Neural progenitor cell (in vitro differentiated cells): Measurements from ENCODE around the gene APEH. TPM values are rescaled to one million over a fixed set of nuclear protein-coding genes. Genes with fewer than 3 reads are reported as not detected.
A peak's percentile ranks its signal among the peaks of the same experiment; 100 is the strongest.

Experiments
- DNase-seq: peaks from one replicate; pipeline ENCODE4 v3.0.0-alpha.2; 2016; ENCODE audit warnings: low spot score
- H2AFZ ChIP-seq: fragments of 200-600 bp; sonication (generic); replicated peaks from 2 replicates; pipeline ENCODE4 v1.6.1; 2016; ENCODE audit warnings: antibody characterized with exemption
- H3F3A ChIP-seq: fragments of 200-600 bp; sonication (generic); 2 replicates; pipeline ENCODE4 v1.6.1; 2016; ENCODE audit warnings: antibody characterized with exemption, low read depth
- H3K27ac ChIP-seq: fragments of 200-600 bp; sonication (generic); 2 replicates; pipeline ENCODE4 v1.5.1; 2016; ENCODE audit warnings: mild to moderate bottlenecking
- H3K27me3 ChIP-seq: fragments of 200-600 bp; sonication (generic); 2 replicates; pipeline ENCODE4 v1.6.1; 2016; ENCODE audit warnings: mild to moderate bottlenecking, moderate library complexity
- H3K36me3 ChIP-seq: fragments of 200-600 bp; sonication (generic); 2 replicates; pipeline ENCODE4 v1.5.1; 2016
- H3K4me1 ChIP-seq: fragments of 200-600 bp; sonication (generic); 2 replicates; pipeline ENCODE4 v1.6.1; 2016; ENCODE audit warnings: mixed run types
- H3K4me2 ChIP-seq: fragments of 200-600 bp; sonication (generic); 2 replicates; pipeline ENCODE4 v1.6.1; 2016
- H3K4me3 ChIP-seq: fragments of 200-600 bp; sonication (generic); 2 replicates; pipeline ENCODE4 v1.5.1; 2016
- H3K79me2 ChIP-seq: fragments of 200-600 bp; sonication (generic); 2 replicates; pipeline ENCODE4 v1.6.1; 2016; ENCODE audit warnings: low read depth
- H3K9ac ChIP-seq: fragments of 200-600 bp; sonication (generic); 2 replicates; pipeline ENCODE4 v1.6.1; 2016
- H3K9me3 ChIP-seq: fragments of 200-600 bp; sonication (generic); 2 replicates; pipeline ENCODE4 v1.5.1; 2016; ENCODE audit warnings: low read depth
- H4K20me1 ChIP-seq: fragments of 200-600 bp; sonication (generic); 2 replicates; pipeline ENCODE4 v1.6.1; 2016; ENCODE audit warnings: low read depth
- H3K27ac Mint-ChIP-seq: 3 replicates; pipeline ENCODE4 v1.8.0; 2021; ENCODE audit warnings: mixed read lengths
- H3K27me3 Mint-ChIP-seq: 2 replicates; pipeline ENCODE4 v1.8.0; 2022; ENCODE audit warnings: low read depth, mild to moderate bottlenecking, inconsistent platforms, moderate library complexity, mixed read lengths; ENCODE audit not compliant: insufficient read depth
- H3K36me3 Mint-ChIP-seq: 3 replicates; pipeline ENCODE4 v1.8.0; 2021; ENCODE audit warnings: mixed read lengths
- H3K4me1 Mint-ChIP-seq: 3 replicates; pipeline ENCODE4 v1.8.0; 2021; ENCODE audit warnings: mixed read lengths
- H3K4me3 Mint-ChIP-seq: 3 replicates; pipeline ENCODE4 v1.8.0; 2021; ENCODE audit warnings: mild to moderate bottlenecking, moderate library complexity, mixed read lengths
- H3K9me3 Mint-ChIP-seq: 3 replicates; pipeline ENCODE4 v1.8.0; 2020; ENCODE audit warnings: mixed read lengths
- CTCF ChIP-seq: fragments of 200-600 bp; sonication (generic); IDR thresholded peaks from 2 replicates; pipeline ENCODE4 v1.5.1; 2017; ENCODE audit warnings: antibody characterized with exemption, mild to moderate bottlenecking
- EZH2 ChIP-seq: fragments of 200-600 bp; sonication (generic); IDR thresholded peaks from 2 replicates; pipeline ENCODE4 v1.6.1; 2017; ENCODE audit warnings: antibody characterized with exemption, mild to moderate bottlenecking, moderate library complexity
- EZH2phosphoT487 ChIP-seq: fragments of 200-600 bp; sonication (generic); IDR thresholded peaks from 2 replicates; pipeline ENCODE4 v1.6.1; 2017; ENCODE audit warnings: antibody characterized with exemption
- total RNA-seq: library from RNA; depleted of rRNA; stranded (reverse); fragments of >200 nt; gene quantifications from 2 replicates; pipeline ENCODE4 v1.2.3, GENCODE V29; 2015; ENCODE audit warnings: low replicate concordance

The APEH gene
- total RNA-seq, 1 donor from 2014 or later: 132 TPM

GRCh38 chr3:49722896-49723295, 48.7 kb downstream of the APEH start:
- Histone ChIP-seq H3K4me1 (peaks cover 8% of the 10 kb centered on the region), H4K20me1 (no peaks in the 10 kb centered on the region), H3K4me3 (peak overlapping the region; percentile 80), H3K9me3 (no peaks in the 10 kb centered on the region), H3K4me2 (peak overlapping the region; percentile 81), H3K9ac (peak overlapping the region; percentile 92), H3K79me2 (peaks cover 12% of the 10 kb centered on the region), H3F3A (peaks cover 50% of the 10 kb centered on the region), H3K27me3 (peaks cover 8% of the 10 kb centered on the region), H2AFZ (no peak overlapping the region), H3K36me3 (no peaks in the 10 kb centered on the region), H3K27ac (no peak overlapping the region)
- H3K9me3 Mint-ChIP-seq: no peaks in the 10 kb centered on the region
- H3K4me1 Mint-ChIP-seq: peaks cover 25% of the 10 kb centered on the region
- H3K27me3 Mint-ChIP-seq: peaks cover 9% of the 10 kb centered on the region
- peaks cover 11% of the 10 kb centered on the region for H3K36me3 Mint-ChIP-seq
- peak overlapping the region; percentile 94 for H3K4me3 Mint-ChIP-seq
- H3K27ac Mint-ChIP-seq: peak overlapping the region; percentile 57
- DNase-seq: no peak
- TF ChIP-seq EZH2phosphoT487 (no peak), CTCF (no peak), EZH2 (no peak)

GRCh38 chr3:49723296-49723627, 49.1 kb downstream of the APEH start:
- Mint-ChIP-seq H3K4me1 (peaks cover 25% of the 10 kb centered on the region), H3K4me3 (peak overlapping the region; percentile 94), H3K9me3 (no peaks in the 10 kb centered on the region), H3K27ac (peak overlapping the region; percentile 87), H3K36me3 (peaks cover 13% of the 10 kb centered on the region), H3K27me3 (peaks cover 9% of the 10 kb centered on the region)
- H2AFZ ChIP-seq: no peak overlapping the region
- H3K9me3 ChIP-seq: no peaks in the 10 kb centered on the region
- peaks cover 8% of the 10 kb centered on the region for H3K4me1 ChIP-seq
- peaks cover 6% of the 10 kb centered on the region for H3K27me3 ChIP-seq
- H3K79me2 ChIP-seq: peaks cover 12% of the 10 kb centered on the region
- H3F3A ChIP-seq: peaks cover 50% of the 10 kb centered on the region
- peak; percentile 58 for DNase-seq
- peak overlapping the region; percentile 64 for H3K27ac ChIP-seq
- H4K20me1 ChIP-seq: no peaks in the 10 kb centered on the region
- TF ChIP-seq EZH2phosphoT487 (no peak), EZH2 (no peak), CTCF (no peak)
- H3K36me3 ChIP-seq: no peaks in the 10 kb centered on the region
- peak overlapping the region; percentile 81 for H3K4me2 ChIP-seq
- peak overlapping the region; percentile 80 for H3K4me3 ChIP-seq
- H3K9ac ChIP-seq: peak overlapping the region; percentile 92

- H2AFZ ChIP-seq: peak within 1 kb of the TSS; percentile 47
These were observed 49.7 kb downstream of the APEH start, which contains the start of gene GMPPB for GRCh38 chr3:49723628-49724551. TSS of gene GMPPB (minus strand) at chr3:49723951. CDS start at chr3:49723726, 225 bp downstream.

More at GRCh38 chr3:49723628-49724551, 49.7 kb downstream of the APEH start, which contains the start of gene GMPPB:
- H3K4me2 ChIP-seq: peak within 1 kb of the TSS; percentile 87
- H3K9me3 ChIP-seq: no peaks in the 10 kb centered on the region
- peaks cover 12% of the 10 kb centered on the region for H3K79me2 ChIP-seq
- no peaks in the 10 kb centered on the region for H4K20me1 ChIP-seq
- H3K27ac ChIP-seq: peak within 1 kb of the TSS; percentile 84
- H3K9ac ChIP-seq: peak within 1 kb of the TSS; percentile 92
- Mint-ChIP-seq H3K4me1 (peaks cover 21% of the 10 kb centered on the region), H3K36me3 (peaks cover 10% of the 10 kb centered on the region), H3K27ac (peak within 1 kb of the TSS; percentile 97), H3K9me3 (no peaks in the 10 kb centered on the region), H3K27me3 (peaks cover 9% of the 10 kb centered on the region), H3K4me3 (peak within 1 kb of the TSS; percentile 94)
- H3F3A ChIP-seq: peaks cover 45% of the 10 kb centered on the region
- no peaks in the 10 kb centered on the region for H3K36me3 ChIP-seq
- TF ChIP-seq CTCF (peak; percentile 10), EZH2 (no peak), EZH2phosphoT487 (no peak)
- peak within 1 kb of the TSS; percentile 80 for H3K4me3 ChIP-seq
- H3K27me3 ChIP-seq: peaks cover under 1% of the 10 kb centered on the region
- peak; percentile 99 for DNase-seq
- H3K4me1 ChIP-seq: peaks cover 7% of the 10 kb centered on the region
